Measurements from ENCODE around the gene LOXL1.

Gene LOXL1

GRCh38 chr15:73946046-73946721, 19.9 kb downstream of the LOXL1 start:
- TF ChIP-seq, protein P1, sequence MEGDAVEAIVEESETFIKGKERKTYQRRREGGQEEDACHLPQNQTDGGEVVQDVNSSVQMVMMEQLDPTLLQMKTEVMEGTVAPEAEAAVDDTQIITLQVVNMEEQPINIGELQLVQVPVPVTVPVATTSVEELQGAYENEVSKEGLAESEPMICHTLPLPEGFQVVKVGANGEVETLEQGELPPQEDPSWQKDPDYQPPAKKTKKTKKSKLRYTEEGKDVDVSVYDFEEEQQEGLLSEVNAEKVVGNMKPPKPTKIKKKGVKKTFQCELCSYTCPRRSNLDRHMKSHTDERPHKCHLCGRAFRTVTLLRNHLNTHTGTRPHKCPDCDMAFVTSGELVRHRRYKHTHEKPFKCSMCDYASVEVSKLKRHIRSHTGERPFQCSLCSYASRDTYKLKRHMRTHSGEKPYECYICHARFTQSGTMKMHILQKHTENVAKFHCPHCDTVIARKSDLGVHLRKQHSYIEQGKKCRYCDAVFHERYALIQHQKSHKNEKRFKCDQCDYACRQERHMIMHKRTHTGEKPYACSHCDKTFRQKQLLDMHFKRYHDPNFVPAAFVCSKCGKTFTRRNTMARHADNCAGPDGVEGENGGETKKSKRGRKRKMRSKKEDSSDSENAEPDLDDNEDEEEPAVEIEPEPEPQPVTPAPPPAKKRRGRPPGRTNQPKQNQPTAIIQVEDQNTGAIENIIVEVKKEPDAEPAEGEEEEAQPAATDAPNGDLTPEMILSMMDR (conservative IDR thresholded peaks at IDR 0.05; ENCODE audit: low read depth), result no peak
- DNase-seq (ENCODE audit: low spot score), result no peak
- no peak overlapping the region for H3K27ac ChIP-seq
- CTCF ChIA-PET, result interaction anchor here (0.5 to 0.9 kb wide), 2 partner anchors 30 to 37 kb away, joined by 3 read pairs; no protein-coding TSS in a partner anchor
- POLR2A ChIA-PET (ENCODE audit: low non-redundant PET), result no interaction called here

- no peak overlapping the region for H3K27ac ChIP-seq
- TF ChIP-seq, protein P1 (conservative IDR thresholded peaks at IDR 0.05; ENCODE audit: low read depth), result no peak
- ChIA-PET POLR2A (ENCODE audit: low non-redundant PET) (no interaction called here), CTCF (interaction anchor here (0.7 to 0.9 kb wide), 2 partner anchors 38 to 1632 kb away, joined by 3 read pairs; no protein-coding TSS in a partner anchor)
- DNase-seq (ENCODE audit: low spot score), result no peak
Measured at GRCh38 chr15:73946795-73947370, 20.6 kb downstream of the LOXL1 start.

- CTCF ChIA-PET, result interaction anchor here (0.7 kb wide), 1 partner anchor 1632 kb away, joined by 3 read pairs; no protein-coding TSS in a partner anchor
- no peak overlapping the region for H3K27ac ChIP-seq
- TF ChIP-seq, protein P1 (conservative IDR thresholded peaks at IDR 0.05; ENCODE audit: low read depth), result no peak
- POLR2A ChIA-PET (ENCODE audit: low non-redundant PET), result no interaction called here
- DNase-seq (ENCODE audit: low spot score), result no peak
Measured at GRCh38 chr15:73947651-73948050, 21.4 kb downstream of the LOXL1 start.

GRCh38 chr15:73948396-73948795, 22.1 kb downstream of the LOXL1 start:
- no peak for DNase-seq (ENCODE audit: low spot score)
- CTCF ChIA-PET, result no interaction called here
- no peak overlapping the region for H3K27ac ChIP-seq
- POLR2A ChIA-PET (ENCODE audit: low non-redundant PET), result no interaction called here
- TF ChIP-seq, protein P1 (conservative IDR thresholded peaks at IDR 0.05; ENCODE audit: low read depth), result no peak

DNA sequence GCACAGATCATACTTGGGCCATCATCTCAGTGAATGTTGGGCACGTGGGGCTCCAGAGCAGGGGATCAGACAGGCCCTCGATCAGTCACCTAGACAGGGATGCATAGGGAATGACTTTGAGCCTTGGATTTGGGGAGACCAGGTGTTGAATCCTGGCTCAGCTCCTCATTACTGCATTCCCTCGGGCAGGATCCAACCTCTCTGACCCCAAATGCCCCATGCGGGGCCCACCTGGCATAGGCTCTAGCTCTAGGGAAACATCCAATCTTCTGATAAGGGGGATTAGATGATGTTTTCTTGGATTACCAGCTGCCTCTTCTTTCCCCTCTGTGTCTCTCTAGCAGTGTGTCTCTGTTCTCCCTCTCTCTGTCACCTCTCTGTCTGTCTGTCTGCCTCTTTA, 22.7 kb downstream of the LOXL1 start:
- CTCF ChIA-PET, result no interaction called here
- H3K27ac ChIP-seq, result no peak overlapping the region
- POLR2A ChIA-PET (ENCODE audit: low non-redundant PET), result no interaction called here
- TF ChIP-seq, protein P1 (conservative IDR thresholded peaks at IDR 0.05; ENCODE audit: low read depth), result no peak
- DNase-seq (ENCODE audit: low spot score), result no peak

DNA sequence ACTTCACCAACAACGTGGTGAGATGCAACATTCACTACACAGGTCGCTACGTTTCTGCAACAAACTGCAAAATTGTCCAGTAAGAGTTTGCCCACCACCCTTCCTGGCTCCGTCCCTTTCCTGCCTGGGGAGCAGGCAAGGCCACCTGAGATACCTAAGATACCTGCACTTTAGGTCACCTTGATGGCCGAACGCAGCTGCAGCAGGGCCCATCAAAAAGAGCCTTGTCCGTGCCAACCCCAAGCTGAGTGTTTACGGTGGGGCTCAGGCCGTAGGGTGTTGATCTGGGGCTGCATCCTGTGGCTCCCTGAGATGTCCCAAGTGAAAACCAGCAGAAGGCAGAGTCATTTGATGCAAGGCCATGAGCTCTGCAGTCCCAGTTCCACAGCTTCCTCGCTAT, 23.2 kb downstream of the LOXL1 start:
- POLR2A ChIA-PET (ENCODE audit: low non-redundant PET), result no interaction called here

More for the DNA sequence above, 23.2 kb downstream of the LOXL1 start:
- TF ChIP-seq, protein P1 (conservative IDR thresholded peaks at IDR 0.05; ENCODE audit: low read depth), result no peak
- no peak overlapping the region for H3K27ac ChIP-seq
- DNase-seq (ENCODE audit: low spot score), result no peak
- CTCF ChIA-PET, result no interaction called here
